ENCODE results near the gene IDI1.
"Not testable (repeated sequence)": the region's sequence is repeated elsewhere in the genome, so short reads cannot be mapped to it uniquely, and the experiment has no call there.

The IDI1 gene

DNA sequence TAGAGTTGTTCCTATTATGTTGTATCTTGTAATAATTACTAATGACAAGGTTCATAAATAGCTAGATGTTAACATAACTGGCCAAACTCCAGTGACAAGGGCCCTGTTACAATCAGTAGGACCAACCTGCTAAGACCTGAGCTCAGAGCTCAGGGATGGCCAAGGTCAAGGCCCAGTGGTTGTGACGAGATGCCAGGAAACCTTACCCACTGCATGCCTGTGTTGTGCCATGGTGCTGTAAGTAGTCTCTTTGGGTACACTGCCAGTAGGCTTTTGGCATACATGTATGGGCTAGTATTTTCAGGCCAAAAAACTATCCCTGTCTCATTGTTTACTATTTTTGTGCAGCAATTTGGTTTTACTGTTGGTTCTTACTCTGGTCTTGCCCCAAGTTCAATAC is 15.3 kb downstream of the IDI1 start:
- DNase-seq = no peak

DNA sequence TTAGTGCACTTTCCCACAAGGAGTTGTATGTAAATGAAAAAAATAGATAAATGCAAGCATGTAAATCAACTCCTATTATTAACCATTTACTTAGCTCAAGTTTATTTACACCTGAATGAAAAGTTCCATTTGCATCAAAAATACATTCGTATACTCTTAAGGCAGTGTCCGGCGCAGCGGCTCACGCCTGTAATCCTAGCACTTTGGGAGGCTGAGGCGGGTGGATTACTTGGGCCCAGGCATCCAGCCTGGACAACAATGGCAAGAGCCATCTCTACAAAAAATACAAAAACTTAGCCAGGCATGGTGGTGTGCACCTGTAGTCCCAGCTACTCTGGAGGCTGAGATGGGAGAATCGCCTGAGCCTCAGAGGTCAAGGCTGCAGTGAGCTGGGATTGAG is 19.1 kb downstream of the IDI1 start:
- DNase-seq = no peak

DNA sequence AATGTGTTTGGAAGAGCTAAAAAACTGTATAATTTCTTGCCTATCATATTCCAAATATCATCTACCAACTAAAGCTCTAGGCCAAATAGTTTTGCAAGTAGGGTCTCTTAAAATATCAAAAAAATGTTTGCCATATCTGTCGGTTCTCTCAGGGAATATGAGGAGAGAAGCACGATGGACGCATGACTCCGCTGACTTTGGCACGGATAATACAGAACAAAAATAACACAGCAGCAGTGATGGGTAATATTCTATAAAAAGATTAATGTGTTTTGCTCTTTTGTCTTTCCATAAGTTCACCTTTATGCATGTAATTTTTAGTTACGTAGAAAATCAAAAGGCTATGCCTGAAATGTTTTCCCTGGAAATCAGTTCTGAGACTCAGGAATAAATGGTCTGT is 22.3 kb downstream of the IDI1 start:
- no peak for DNase-seq

DNA sequence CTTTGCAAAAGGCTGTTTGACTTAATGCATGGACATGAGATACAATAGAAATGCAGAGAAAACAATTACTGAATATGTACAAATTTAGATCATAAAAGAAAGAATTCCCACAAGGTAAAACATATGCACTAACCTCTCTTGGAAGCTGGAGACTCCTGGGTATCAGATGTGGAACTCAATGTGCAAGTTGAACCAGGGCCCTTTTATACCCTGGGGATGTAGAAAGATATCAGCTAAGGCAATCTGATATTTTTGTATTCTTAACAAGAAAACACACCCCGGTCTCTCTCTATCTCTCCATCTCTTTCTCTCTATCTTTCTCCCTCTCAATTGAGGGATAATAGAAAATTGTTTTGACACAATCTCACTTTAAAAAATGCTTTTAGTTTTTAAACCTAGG is 23.2 kb downstream of the IDI1 start, which contains the start of gene IDI2:
Gene IDI2 (minus strand): TSS at position 177 of the 400 bp plus-strand sequence. CDS start 1,136 bp downstream, outside the sequence.
- DNase-seq = no peak

DNA sequence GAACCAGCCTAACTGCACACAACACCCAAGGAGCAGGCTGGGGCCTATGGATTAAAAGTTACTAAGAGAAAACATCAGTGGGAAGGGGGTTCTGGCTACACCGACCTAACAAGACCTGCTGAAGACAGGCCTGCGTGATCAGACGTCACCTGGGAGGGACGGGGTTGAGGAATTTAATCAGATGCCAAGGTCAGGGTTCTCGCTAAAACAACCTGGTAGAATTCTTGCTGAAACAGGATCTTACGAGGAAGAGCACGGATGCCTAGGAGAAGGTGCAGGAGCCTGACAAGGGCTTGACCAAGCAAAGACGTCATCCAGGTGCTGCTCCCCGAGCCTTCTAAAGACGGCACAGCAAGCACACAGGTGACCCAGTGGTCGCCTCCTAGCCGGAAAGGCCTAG is 24.8 kb downstream of the IDI1 start:
- DNase-seq = no peak

DNA sequence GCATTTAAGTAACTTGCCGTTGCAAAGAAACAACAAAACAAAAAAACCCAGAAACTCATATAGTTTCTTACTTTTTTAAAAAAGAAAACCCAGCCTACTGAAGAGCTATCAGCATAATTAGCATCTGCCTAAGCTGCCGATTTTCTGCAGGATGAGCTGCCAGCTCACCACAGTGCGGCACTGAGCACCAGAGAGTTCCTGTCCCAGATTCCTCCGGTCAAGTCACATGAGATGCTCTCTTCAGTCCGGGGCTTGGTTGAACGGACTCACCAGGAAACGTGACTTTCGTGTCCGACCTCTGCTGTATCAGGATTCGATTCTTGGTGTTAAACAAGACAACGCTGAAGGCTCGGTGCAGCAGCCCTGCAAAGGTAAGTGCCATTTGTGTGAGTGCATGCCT is 26.5 kb downstream of the IDI1 start:
- DNase-seq = no peak

DNA sequence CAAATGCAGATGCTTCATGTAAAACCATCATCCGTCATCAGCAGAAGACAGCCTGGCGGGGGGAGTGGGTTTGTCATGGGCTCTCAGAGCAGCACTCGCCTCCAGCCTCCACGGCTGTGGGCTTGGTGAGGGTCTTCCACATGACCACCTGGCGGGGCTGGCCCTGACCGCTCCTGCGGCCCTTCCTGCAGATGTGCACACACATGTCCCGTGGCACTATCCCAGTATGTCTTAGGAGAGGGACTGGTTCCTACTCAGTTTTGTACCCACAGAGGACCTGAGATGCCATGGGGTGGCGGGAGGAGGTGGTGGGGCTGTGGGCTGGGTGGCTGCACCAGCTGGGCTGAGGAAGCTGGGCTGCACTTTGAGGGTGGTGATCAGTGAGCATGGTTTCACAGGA is 28.0 kb downstream of the IDI1 start:
- no peak for DNase-seq

DNA sequence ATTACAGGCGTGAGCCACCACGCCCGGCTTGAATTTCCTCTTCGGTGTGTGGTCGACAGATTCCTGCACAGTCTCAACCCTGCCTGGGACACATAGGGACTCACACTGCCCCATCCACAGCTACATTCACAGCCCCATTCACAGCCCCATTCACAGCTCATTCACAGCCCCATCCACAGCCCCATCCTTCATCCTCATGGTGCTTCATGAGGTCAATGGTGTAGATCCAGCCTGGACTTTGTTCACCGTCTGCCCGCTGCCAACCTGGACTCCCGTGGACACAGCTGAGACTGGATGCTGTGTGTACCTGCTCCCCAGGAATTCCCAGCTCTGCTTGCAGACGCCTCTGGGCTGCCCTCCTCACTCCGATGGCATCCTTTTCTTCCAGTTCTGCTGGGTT is 28.5 kb downstream of the IDI1 start:
- DNase-seq = no peak

DNA sequence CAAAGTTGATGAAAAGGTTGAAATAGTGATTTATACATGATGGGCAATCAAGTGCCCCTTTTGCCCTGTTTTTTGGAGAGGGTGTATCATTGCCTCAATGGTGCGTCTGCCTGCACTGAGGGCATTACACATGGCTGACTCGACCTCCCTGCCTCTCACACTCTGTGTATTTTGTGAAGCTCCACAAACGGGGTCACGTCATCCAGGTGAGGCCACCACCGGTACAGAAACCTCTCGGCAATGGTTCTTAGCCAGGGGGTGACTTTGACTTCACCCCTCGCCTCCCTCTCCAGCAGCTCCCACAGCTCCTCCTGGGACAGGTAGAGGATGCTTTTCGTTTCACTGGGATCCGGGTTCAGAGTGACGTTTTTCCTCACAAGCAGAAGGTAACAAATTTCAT is 29.6 kb downstream of the IDI1 start:
- no peak for DNase-seq

DNA sequence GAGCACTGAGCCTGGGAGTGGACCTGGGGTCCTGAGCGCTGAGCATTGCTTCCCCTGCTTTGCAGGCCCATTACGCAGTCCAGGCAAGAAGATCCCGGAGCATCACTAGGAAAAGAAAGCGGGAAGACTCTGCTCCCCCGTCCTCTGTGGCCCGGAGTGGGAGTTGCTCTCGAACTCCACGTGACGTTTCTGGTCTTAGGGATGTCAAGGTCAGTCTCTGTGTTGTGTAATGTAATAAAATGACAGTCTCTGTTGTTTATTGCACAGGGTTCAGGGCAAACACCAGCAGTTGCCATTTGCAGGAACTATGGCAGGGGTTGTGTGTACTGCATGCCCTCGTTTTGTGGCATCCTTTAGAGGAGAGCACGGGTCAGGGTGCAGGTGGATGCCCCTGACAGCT is 33.2 kb downstream of the IDI1 start:
- no peak for DNase-seq

DNA sequence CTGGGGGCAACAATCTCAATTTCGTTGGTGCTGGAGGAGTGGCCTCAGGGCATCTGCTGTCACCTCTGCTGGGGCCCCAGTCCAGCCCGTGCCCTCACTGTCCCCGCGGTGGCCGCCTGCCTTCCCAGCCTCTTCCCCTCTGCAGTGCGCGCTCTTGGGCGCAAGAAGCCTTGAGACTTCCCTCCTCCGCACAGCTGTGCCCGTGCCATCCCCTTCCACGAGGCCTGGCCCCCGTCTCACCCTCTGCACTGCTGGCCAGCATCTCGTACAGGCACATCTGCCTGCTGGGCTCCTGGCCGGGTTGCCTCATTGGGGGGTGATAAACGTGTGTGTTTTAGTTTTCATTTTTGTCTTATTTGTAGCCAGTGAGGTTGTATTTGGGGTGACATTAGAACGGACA is 37.2 kb downstream of the IDI1 start:
- no peak for DNase-seq

DNA sequence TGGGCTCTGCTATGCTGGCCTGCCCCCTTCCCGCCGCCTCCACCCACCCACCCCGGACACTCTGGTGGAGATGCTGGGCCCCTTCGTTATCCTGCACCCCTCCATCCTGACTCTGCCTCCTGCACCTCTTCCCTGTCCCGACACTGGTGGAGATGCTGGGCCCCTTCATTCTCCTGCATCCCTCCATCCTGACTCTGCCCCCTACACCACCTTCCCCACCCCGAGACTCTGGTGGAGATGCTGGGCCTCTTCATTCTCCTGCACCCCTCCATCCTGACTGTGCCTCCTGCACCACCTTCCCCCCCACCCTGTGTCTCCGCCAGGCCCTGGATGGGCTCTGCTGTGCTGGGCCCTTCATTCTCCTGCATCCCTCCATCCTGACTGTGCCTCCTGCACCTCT is 38.2 kb downstream of the IDI1 start:
- DNase-seq = no peak

DNA sequence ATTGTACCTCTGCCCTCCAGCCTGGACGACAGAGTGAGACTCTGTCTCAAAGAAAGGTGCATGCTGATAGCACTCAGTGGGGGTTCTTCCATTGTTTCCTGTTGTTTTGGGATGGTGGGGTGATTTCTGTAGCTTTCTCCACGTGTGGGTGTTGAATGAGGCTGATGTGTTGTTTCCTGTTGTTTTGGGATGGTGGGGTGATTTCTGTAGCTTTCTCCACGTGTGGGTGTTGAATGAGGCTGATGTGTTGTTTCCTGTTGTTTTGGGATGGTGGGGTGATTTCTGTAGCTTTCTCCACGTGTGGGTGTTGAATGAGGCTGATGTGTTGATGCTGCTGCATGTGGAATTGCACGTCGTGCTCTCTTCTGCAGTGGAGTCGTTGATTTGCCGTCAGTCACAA is 39.0 kb downstream of the IDI1 start:
- not testable (repeated sequence) for DNase-seq

DNA sequence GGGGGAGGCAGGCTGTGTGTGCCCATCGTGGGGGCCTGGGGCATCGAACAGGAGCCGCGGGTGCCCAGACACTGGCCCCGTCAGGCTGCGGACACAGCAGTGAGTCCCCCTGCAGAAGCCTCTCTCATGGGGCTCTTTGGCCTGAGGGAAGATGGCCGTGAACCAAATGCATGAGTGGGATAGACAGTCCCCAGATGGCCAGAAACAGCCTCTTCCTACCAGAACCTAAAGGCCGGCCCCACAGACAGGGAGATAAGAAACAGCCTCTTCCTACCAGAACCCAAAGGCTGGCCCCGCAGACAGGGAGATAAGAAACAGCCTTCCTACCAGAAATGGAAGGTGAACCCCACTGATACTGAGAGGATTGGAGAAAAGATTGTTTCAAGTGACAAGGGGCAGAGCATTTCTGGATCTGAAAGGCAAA is 39.8 kb downstream of the IDI1 start:
- DNase-seq = no peak

DNA sequence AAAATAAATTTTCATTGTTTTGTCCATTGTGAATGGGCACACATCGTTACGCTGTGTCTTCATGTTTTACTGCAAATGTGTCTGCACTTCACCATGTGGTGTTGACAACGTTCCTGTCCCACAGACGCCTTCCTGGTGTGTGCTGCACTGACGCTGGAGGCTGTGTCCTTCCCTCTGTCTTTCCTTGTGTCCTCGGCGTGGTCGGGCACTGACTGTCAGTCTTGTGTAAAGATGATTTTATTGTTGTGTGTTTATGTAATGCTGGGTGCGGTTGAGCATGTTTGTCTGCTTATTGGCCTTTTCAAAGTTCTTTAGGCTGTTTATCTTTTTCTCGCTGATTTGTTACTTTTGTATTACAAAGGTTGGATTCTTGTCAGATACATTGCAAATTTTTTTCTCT is 41.3 kb downstream of the IDI1 start:
- no peak for DNase-seq

DNA sequence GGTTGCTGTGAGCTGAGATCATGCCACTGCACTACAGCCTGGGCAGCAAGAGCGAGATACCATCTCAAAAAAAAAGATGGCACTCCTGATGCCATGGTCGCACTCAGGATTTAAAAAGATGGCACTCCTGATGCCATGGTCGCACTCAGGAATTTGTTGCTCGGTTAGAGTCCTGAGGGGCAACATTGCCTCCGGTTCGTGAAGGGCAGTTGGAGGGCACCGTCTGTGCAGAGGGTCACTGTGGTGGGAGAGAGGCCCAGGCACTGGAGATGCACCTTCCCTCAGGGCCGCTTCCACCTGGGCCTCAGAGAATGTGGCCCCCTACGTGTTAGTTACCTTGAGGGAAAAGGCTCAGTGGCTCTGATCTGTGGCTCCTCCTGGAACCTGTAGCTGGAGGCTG is 42.3 kb downstream of the IDI1 start:
- DNase-seq = no peak

DNA sequence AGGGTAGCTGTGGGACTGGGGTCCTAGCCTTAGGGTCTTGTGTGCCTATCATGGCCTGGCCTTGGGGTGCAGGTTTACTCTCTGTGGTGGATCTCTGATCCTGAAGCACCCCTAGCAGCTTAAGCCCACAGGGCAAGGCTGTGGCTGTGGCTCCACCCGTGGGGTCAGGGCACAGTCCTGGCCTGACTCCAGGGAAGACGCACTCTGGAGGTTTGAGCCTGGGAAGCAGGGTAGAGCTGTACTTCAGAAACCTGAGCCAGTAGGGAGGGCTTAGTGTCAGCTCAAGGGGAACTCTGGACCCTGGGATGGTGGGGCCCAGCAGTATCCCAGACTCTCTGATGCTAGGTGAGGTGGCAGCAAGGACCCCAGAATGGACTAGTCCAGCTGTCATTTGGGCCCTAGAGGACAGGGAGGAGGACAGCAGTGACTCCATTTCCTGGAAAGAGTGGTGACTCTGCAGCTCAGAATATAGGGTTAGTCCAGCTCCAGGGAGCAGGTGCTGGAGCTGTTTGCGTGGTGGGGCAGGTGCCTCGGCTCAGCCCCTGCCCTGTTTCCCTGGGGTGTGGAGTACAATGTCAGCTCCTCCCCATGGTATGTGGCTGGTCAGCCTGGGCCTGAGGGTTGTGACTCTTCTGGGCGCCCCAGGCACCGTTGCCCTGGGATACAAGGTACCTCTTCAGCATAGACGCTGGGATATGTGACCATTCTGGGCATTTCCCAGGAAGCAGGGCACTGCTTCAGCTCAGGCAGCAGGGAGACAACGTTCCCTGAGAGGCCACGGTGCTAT is 44.8 kb downstream of the IDI1 start:
- DNase-seq = no peak

DNA sequence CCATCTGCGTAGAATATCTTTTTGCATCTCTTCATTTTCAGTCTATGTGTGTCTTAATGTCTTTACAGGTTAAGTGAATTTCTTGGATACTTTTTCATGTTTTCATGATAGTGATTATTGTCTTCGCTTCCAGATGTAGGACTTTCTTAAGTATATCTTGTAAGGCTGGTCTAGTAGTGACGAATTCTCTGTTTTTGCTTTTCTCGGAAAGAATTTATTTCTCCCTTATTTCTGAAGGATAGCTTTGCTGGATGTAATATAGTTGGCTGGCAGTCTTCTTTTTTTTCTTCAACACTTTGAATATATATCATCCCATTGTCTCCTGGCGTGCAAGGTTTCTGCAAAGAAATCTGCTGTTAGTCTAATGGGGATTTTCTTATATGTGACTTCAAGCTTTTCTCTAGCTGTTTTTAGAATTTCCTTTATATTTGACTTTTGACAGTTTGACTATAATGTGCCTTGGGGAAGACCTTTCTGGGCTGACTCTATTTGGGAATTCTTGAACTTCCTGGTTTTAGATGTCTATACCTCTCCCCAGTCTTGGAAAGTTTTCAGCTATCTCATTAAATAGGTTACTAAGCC is 46.4 kb downstream of the IDI1 start:
- no peak for DNase-seq

DNA sequence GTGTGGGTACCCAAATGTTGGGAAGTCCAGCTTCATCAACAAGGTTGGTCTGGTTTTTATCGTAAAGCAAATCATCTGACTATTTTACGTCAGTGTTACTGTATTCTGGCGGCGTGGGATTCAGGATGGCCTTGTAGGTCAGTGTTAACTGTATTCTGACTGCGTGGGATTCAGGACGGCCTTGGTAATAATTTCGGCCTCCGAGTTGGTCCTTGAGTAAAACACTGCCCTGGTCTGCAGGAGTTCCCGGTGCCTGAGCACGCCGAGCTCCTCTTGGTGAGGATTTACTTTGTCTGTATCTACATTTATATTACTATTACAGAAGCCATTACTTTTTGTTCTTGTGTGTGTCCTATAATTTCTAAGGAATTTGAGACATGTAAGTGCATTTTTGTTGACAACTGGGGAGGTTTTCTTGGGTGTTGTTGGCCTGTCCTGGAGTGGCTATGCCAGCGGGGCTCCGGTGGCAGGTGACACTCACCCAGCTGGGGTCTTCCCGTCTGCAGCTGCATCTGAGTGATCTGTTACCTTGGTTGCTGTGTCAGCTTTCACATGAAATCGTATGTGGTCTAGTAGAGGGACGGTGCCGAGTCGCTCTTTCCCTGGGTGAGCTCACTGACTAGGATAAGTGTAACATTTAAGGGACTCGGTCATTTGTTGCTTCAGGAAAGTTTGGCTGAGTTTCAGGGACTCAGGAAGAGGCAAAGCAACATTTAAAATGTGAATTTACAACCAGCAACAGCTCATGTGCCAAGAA is 51.5 kb downstream of the IDI1 start:
- DNase-seq = no peak

DNA sequence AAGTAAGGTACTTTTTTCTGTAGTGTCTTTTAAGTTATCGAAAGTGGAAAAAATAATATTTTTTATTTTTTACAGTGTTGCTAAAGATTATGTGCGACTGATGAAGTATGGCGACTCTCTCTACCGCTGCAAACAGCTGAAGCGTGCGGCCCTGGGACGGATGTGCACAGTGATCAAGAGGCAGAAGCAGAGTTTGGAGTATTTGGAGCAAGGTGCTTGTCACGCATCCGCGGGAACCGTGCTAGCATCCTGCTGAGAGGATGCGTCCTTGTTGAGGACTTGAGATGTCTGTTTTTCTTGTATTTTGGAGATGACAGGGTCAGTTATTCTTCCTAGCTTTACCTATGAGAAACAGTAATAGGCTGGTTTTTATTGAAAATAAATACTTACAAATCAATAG is 52.9 kb downstream of the IDI1 start:
- no peak for DNase-seq

DNA sequence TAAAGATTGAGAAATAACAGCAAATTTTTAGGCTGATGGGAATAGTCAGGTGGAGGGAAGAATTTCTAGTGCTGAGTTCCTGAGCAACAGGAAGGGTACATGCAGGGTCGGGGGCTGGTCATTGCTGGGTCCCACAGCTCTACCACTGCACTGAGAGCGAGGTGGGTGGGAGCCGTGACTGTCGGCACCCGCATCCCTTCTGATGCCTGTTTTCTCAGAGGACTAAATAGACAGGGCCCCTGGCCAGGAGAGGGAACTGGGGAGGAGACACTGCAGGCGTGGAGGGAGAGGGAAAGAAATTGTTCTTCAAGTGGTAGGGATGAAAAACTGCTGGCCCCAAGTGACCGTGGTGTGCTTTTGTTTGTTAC is 53.4 kb downstream of the IDI1 start:
- DNase-seq = no peak

DNA sequence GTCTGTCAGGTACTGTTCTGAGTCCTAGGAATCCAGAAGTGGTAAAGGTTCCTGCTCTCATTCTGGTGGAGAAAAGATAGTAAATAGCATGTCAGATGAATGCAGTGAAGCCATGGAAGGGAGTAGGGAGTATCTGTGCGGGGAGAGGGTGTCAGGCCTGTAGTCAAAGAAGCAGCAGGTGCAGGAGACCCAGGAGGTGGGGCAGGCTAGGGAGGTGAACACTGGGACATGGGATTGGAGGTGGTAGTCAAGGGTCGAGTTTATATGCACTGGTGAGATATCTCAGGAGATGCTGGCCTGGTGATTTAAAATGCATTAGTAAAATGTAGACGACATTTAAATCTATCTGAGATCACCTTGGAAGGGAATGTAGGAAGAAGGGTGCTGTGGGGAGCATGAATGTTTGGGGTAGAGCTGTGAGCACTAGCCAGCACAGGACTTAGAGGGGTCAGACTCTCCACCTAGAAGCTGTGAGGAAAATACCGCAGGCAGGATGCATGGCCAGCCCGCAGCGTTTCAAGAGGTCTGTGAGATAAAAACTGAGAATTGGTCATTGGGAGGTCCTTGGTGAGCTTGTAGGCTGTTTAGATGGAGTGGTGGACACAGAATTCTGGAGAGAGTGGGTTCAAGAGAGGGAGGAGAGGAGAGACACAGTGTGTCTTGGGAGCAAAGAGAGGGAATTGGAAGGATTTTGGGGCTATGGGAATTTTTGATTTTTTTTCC is 53.9 kb downstream of the IDI1 start:
- no peak for DNase-seq

DNA sequence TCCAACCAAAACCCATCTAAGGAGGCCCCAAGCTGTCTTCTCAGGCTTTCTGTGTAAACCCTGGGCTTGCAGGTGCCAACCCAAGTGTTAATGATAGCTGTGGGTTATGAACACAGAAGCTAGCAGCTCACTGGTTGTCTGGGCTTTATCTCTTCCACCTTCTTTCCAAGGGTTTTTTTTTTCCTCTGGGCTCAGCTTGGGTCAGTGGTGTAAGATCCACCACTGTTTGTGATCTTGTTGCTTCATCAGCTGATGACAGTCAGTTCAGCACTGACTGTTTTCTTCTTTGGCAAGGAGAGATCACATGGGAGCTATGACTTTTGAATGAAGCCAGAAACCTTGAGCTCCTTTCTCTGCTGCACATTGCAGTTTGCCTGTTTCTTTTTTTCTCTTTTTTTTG is 56.0 kb downstream of the IDI1 start:
- DNase-seq = no peak

DNA sequence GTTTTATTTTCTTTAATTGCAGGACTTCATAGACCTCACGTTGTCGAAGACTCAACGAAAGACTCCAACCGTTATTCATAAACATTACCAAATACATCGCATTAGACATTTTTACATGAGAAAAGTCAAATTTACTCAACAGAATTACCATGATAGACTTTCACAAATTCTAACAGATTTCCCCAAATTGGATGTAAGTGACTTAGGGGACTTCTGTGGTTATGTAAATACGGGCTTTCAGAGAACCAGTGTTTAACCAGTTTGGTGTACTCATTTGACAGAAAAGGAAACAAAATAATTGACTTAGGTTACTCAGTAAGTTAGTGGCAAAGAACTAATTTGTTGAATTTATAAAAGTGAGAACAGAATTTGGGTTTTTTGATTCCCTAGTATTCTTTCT is 56.5 kb downstream of the IDI1 start:
- no peak for DNase-seq

Measured in islet precursor cell (in vitro differentiated cells).